Mesendoderm (in vitro differentiated cells): ENCODE measurements around the gene SRGAP3.

ENCODE experiments used
- DNase-seq: peaks from one replicate; pipeline ENCODE4 v3.0.0; 2013
- H2AK5ac ChIP-seq: 2 replicates; pipeline ENCODE4 v1.6.1; 2013; ENCODE audit warnings: low read length, inconsistent platforms
- H2BK120ac ChIP-seq: 2 replicates; pipeline ENCODE4 v1.6.1; 2013; ENCODE audit warnings: low read depth, mild to moderate bottlenecking, low read length, moderate library complexity, mixed read lengths
- H2BK15ac ChIP-seq: replicated peaks from 2 replicates; pipeline ENCODE4 v1.6.1; 2013; ENCODE audit warnings: low read depth, mild to moderate bottlenecking, moderate library complexity
- H2BK5ac ChIP-seq: 2 replicates; pipeline ENCODE4 v1.6.1; 2013; ENCODE audit warnings: low read length, inconsistent platforms
- H3K18ac ChIP-seq: 2 replicates; pipeline ENCODE4 v1.6.1; 2013; ENCODE audit warnings: mild to moderate bottlenecking, low read length, mixed read lengths
- H3K23ac ChIP-seq: one replicate; pipeline ENCODE4 v1.6.1; 2013; ENCODE audit warnings: low read length
- H3K27ac ChIP-seq: 2 replicates; pipeline ENCODE4 v1.5.1; 2013; ENCODE audit warnings: low read depth, mild to moderate bottlenecking, inconsistent platforms, low read length, moderate library complexity
- H3K27me3 ChIP-seq: 2 replicates; pipeline ENCODE4 v1.6.1; 2013; ENCODE audit warnings: low read length, control low read depth, mild to moderate bottlenecking, inconsistent platforms; ENCODE audit not compliant: insufficient read depth, poor library complexity
- H3K36me3 ChIP-seq: 2 replicates; pipeline ENCODE4 v1.6.1; 2013; ENCODE audit warnings: low read length, inconsistent platforms; ENCODE audit not compliant: control insufficient read depth, insufficient read depth
- H3K4ac ChIP-seq: one replicate; pipeline ENCODE4 v1.6.1; 2013; ENCODE audit warnings: low read depth, mild to moderate bottlenecking, low read length, moderate library complexity
- H3K4me1 ChIP-seq: 2 replicates; pipeline ENCODE4 v1.6.1; 2013; ENCODE audit warnings: low read depth, low read length, inconsistent platforms; ENCODE audit not compliant: control insufficient read depth
- H3K4me2 ChIP-seq: 2 replicates; pipeline ENCODE4 v1.6.1; 2013; ENCODE audit warnings: low read length
- H3K4me3 ChIP-seq: 2 replicates; pipeline ENCODE4 v1.5.1; 2013; ENCODE audit warnings: mild to moderate bottlenecking, low read length
- H3K56ac ChIP-seq: one replicate; pipeline ENCODE4 v1.6.1; 2013; ENCODE audit warnings: low read length
- H3K79me1 ChIP-seq: 2 replicates; pipeline ENCODE4 v1.6.1; 2013; ENCODE audit warnings: low read length, inconsistent platforms
- H3K79me2 ChIP-seq: 2 replicates; pipeline ENCODE4 v1.6.1; 2013; ENCODE audit warnings: mild to moderate bottlenecking, low read length; ENCODE audit not compliant: control insufficient read depth, insufficient read depth
- H3K9ac ChIP-seq: 2 replicates; pipeline ENCODE4 v1.6.1; 2013; ENCODE audit warnings: low read length, inconsistent platforms
- H4K5ac ChIP-seq: one replicate; pipeline ENCODE4 v1.6.1; 2013; ENCODE audit warnings: low read length
- H4K8ac ChIP-seq: one replicate; pipeline ENCODE4 v1.6.1; 2013; ENCODE audit warnings: low read depth, mild to moderate bottlenecking, control low read depth, low read length, moderate library complexity
- WGBS: extraction: QIAGEN DNeasy Blood & Tissue Kit; methylation state at CpG from one replicate; pipeline ENCODE4 v1.1.7; 2013; ENCODE audit warnings: low lambda C conversion rate, missing lambda C conversion rate; ENCODE audit not compliant: insufficient coverage; ENCODE audit errors: extremely low coverage; 5-methylcytosine and 5-hydroxymethylcytosine counted together

Gene SRGAP3

GRCh38 chr3:9110802-9111201 is 138.6 kb downstream of the SRGAP3 start:
- Histone ChIP-seq H3K36me3 (no peaks in the 10 kb centered on the region), H3K79me2 (no peaks in the 10 kb centered on the region), H4K8ac (no peak overlapping the region)

GRCh38 chr3:9110316-9110715 is 139.1 kb downstream of the SRGAP3 start:
- H3K27ac ChIP-seq, result no peak overlapping the region

More at GRCh38 chr3:9110802-9111201, 138.6 kb downstream of the SRGAP3 start:
- Histone ChIP-seq H3K4ac (no peak overlapping the region), H3K9ac (no peak overlapping the region), H3K4me2 (no peak overlapping the region), H3K4me1 (no peaks in the 10 kb centered on the region), H3K27me3 (no peaks in the 10 kb centered on the region), H3K18ac (no peak overlapping the region), H2BK120ac (no peak overlapping the region), H3K56ac (no peak overlapping the region), H3K79me1 (no peaks in the 10 kb centered on the region), H4K5ac (no peak overlapping the region), H2BK5ac (no peak overlapping the region), H2BK15ac (no peak overlapping the region), H3K4me3 (no peak overlapping the region), H2AK5ac (no peak overlapping the region), H3K23ac (no peak overlapping the region), H3K27ac (no peak overlapping the region)
- no CpG with 5 or more reads among the region's 5 CpGs for WGBS
- DNase-seq, result peak; percentile 38

GRCh38 chr3:9109568-9109914 is 139.9 kb downstream of the SRGAP3 start:
- no peak overlapping the region for H3K56ac ChIP-seq
- no peak overlapping the region for H3K9ac ChIP-seq
- H4K5ac ChIP-seq, result no peak overlapping the region
- no peak overlapping the region for H3K4me3 ChIP-seq
- H3K79me2 ChIP-seq, result no peaks in the 10 kb centered on the region
- peaks cover 2% of the 10 kb centered on the region for H3K4me1 ChIP-seq
- no peak overlapping the region for H3K27ac ChIP-seq
- H2AK5ac ChIP-seq, result no peak overlapping the region
- H2BK15ac ChIP-seq, result no peak overlapping the region
- no peak overlapping the region for H4K8ac ChIP-seq
- H2BK120ac ChIP-seq, result no peak overlapping the region
- no peak overlapping the region for H3K4ac ChIP-seq
- no peak for DNase-seq
- H3K23ac ChIP-seq, result no peak overlapping the region
- H3K4me2 ChIP-seq, result no peak overlapping the region
- no peak overlapping the region for H3K18ac ChIP-seq
- no CpG with 5 or more reads among the region's 3 CpGs for WGBS
- no peaks in the 10 kb centered on the region for H3K79me1 ChIP-seq
- H2BK5ac ChIP-seq, result no peak overlapping the region
- H3K36me3 ChIP-seq, result no peaks in the 10 kb centered on the region
- H3K27me3 ChIP-seq, result no peaks in the 10 kb centered on the region

More at GRCh38 chr3:9110316-9110715, 139.1 kb downstream of the SRGAP3 start:
- no peak overlapping the region for H4K8ac ChIP-seq
- H2BK5ac ChIP-seq, result no peak overlapping the region
- H2AK5ac ChIP-seq, result no peak overlapping the region
- no peak for DNase-seq
- peak overlapping the region; percentile 5 for H3K56ac ChIP-seq
- H2BK15ac ChIP-seq, result no peak overlapping the region
- no peak overlapping the region for H3K4me2 ChIP-seq
- H3K4me3 ChIP-seq, result no peak overlapping the region
- H3K9ac ChIP-seq, result no peak overlapping the region
- H3K79me1 ChIP-seq, result no peaks in the 10 kb centered on the region
- peaks cover 2% of the 10 kb centered on the region for H3K4me1 ChIP-seq
- no peak overlapping the region for H2BK120ac ChIP-seq
- no peaks in the 10 kb centered on the region for H3K36me3 ChIP-seq
- no peaks in the 10 kb centered on the region for H3K27me3 ChIP-seq
- no peak overlapping the region for H3K23ac ChIP-seq
- H3K4ac ChIP-seq, result no peak overlapping the region
- no peak overlapping the region for H4K5ac ChIP-seq
- no peaks in the 10 kb centered on the region for H3K79me2 ChIP-seq
- no CpG with 5 or more reads among the region's 12 CpGs for WGBS
- H3K18ac ChIP-seq, result no peak overlapping the region

DNA sequence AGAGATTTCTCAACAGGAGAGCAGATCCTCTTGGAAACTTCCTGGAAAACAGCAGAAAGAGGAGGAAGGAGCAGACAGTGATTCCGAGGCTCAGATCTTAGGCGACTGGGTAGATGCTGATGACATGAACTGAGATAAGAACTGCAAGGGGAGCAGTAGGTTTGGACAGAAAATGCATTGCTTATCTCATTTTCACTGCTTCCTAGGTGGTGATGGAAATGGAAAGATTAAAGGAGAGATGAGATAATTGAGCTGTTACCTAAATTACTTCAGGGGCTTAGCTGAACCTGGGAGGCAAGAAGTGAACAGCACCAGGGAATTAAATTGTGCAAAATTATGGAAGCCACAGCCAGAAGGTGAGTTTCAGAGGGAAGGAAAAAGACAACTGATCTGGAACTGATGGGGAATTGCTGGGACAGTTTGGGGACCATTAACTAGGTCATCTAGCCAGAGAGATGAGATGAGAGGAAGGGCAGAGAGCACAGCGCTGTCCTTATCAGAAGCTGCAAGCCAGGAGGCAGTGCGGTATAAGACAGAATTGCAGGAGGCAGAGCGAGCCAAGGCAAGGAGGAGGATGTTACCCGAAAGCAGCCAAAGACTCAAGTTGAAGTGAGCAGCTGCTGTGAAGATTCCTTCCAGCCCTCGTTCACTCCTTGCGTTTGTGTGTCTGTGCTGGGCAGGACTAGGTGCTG is 140.4 kb downstream of the SRGAP3 start:
- H3K4me1 ChIP-seq, result peaks cover 2% of the 10 kb centered on the region
- WGBS, result no CpG with 5 or more reads among the region's 8 CpGs
- no peak overlapping the region for H2BK15ac ChIP-seq
- H3K27ac ChIP-seq, result no peak overlapping the region
- no peak overlapping the region for H2BK5ac ChIP-seq
- no peak overlapping the region for H2BK120ac ChIP-seq
- no peak overlapping the region for H3K23ac ChIP-seq
- no peaks in the 10 kb centered on the region for H3K79me1 ChIP-seq
- no peak overlapping the region for H3K9ac ChIP-seq
- no peak overlapping the region for H3K56ac ChIP-seq
- no peaks in the 10 kb centered on the region for H3K27me3 ChIP-seq
- H3K4ac ChIP-seq, result no peak overlapping the region
- H3K4me3 ChIP-seq, result no peak overlapping the region
- no peak overlapping the region for H2AK5ac ChIP-seq
- peak; percentile 72 for DNase-seq
- H4K5ac ChIP-seq, result no peak overlapping the region
- H3K18ac ChIP-seq, result no peak overlapping the region
- no peak overlapping the region for H4K8ac ChIP-seq
- H3K36me3 ChIP-seq, result no peaks in the 10 kb centered on the region
- no peaks in the 10 kb centered on the region for H3K79me2 ChIP-seq
- H3K4me2 ChIP-seq, result no peak overlapping the region

GRCh38 chr3:9107738-9108137 is 141.7 kb downstream of the SRGAP3 start:
- Histone ChIP-seq H4K5ac (no peak overlapping the region), H3K18ac (no peak overlapping the region), H2BK5ac (no peak overlapping the region), H2AK5ac (no peak overlapping the region), H3K4me1 (peaks cover 2% of the 10 kb centered on the region), H3K27ac (no peak overlapping the region), H2BK15ac (no peak overlapping the region), H3K4me2 (no peak overlapping the region), H3K36me3 (no peaks in the 10 kb centered on the region), H3K23ac (no peak overlapping the region), H3K79me1 (no peaks in the 10 kb centered on the region), H3K79me2 (no peaks in the 10 kb centered on the region), H4K8ac (no peak overlapping the region), H3K9ac (no peak overlapping the region), H3K27me3 (no peaks in the 10 kb centered on the region), H2BK120ac (no peak overlapping the region), H3K56ac (no peak overlapping the region), H3K4ac (no peak overlapping the region), H3K4me3 (no peak overlapping the region)
- DNase-seq, result no peak
- no CpG with 5 or more reads among the region's 1 CpG for WGBS

GRCh38 chr3:9105421-9105820 is 144.0 kb downstream of the SRGAP3 start:
- DNase-seq, result peak; percentile 83
- Histone ChIP-seq H3K9ac (no peak overlapping the region), H3K4me1 (peaks cover 2% of the 10 kb centered on the region), H2AK5ac (no peak overlapping the region), H3K79me1 (no peaks in the 10 kb centered on the region), H3K27ac (no peak overlapping the region), H3K36me3 (no peaks in the 10 kb centered on the region), H2BK120ac (no peak overlapping the region), H3K23ac (no peak overlapping the region), H3K4me3 (no peak overlapping the region), H3K18ac (no peak overlapping the region), H3K56ac (no peak overlapping the region), H2BK15ac (no peak overlapping the region), H2BK5ac (no peak overlapping the region), H4K8ac (no peak overlapping the region), H4K5ac (no peak overlapping the region), H3K4me2 (no peak overlapping the region), H3K79me2 (no peaks in the 10 kb centered on the region), H3K4ac (no peak overlapping the region), H3K27me3 (no peaks in the 10 kb centered on the region)
- WGBS, result no CpG with 5 or more reads among the region's 1 CpG
